Fibroblast of lung (primary cell): Measurements from ENCODE around the gene TAAR9. TPM values are rescaled to one million over a fixed set of nuclear protein-coding genes. Genes with fewer than 3 reads are reported as not detected.

ENCODE experiments used
- DNase-seq, 2 donors: peaks; one replicate each; pipeline versions ENCODE4 v3.0.0 to v3.0.0-alpha.2; 2010; ENCODE audit warnings: low read depth in 2 of 2
- H2AFZ ChIP-seq: 2 replicates; pipeline ENCODE4 v1.5.1; 2012; ENCODE audit warnings: low read length, control low read depth, inconsistent platforms
- H3K27ac ChIP-seq: 2 replicates; pipeline ENCODE4 v1.5.1; 2011; ENCODE audit warnings: low read length, control low read depth; ENCODE audit not compliant: insufficient read depth
- H3K27me3 ChIP-seq: 2 replicates; pipeline ENCODE4 v1.5.1; 2011; ENCODE audit warnings: mild to moderate bottlenecking, low read length; ENCODE audit not compliant: control insufficient read depth, insufficient read depth
- H3K36me3 ChIP-seq: 2 replicates; pipeline ENCODE4 v1.5.1; 2011; ENCODE audit warnings: low read length; ENCODE audit not compliant: control insufficient read depth, insufficient read depth
- H3K4me1 ChIP-seq: 2 replicates; pipeline ENCODE4 v1.5.1; 2011; ENCODE audit warnings: low read length; ENCODE audit not compliant: control insufficient read depth, insufficient read depth; ENCODE audit errors: extremely low read depth
- H3K4me2 ChIP-seq: 2 replicates; pipeline ENCODE4 v1.5.1; 2011; ENCODE audit warnings: low read length, control low read depth; ENCODE audit not compliant: insufficient read depth; ENCODE audit errors: extremely low read depth
- H3K4me3 ChIP-seq, 4 experiments: fragments of 200-600 bp in 1 of 4; sonication (generic) in 1 of 4; replicated peaks in 1 of 4; 2 replicates each; pipeline ENCODE4 v1.5.1; 2011 to 2016; ENCODE audit warnings: low read length in 4 of 4, low read depth in 3 of 4, mild to moderate bottlenecking in 3 of 4, control low read depth in 2 of 4, inconsistent platforms in 1 of 4, mixed read lengths in 1 of 4; ENCODE audit not compliant: insufficient read depth in 1 of 4; ENCODE audit errors: control extremely low read depth in 1 of 4
- H3K79me2 ChIP-seq: 2 replicates; pipeline ENCODE4 v1.5.1; 2012; ENCODE audit warnings: mild to moderate bottlenecking, low read length, inconsistent platforms; ENCODE audit not compliant: control insufficient read depth, insufficient read depth
- H3K9ac ChIP-seq: 2 replicates; pipeline ENCODE4 v1.5.1; 2011; ENCODE audit warnings: mild to moderate bottlenecking, low read length, control low read depth; ENCODE audit not compliant: insufficient read depth
- H3K9me3 ChIP-seq: 2 replicates; pipeline ENCODE4 v1.5.1; 2012; ENCODE audit warnings: low read depth, low read length; ENCODE audit not compliant: control insufficient read depth, insufficient read depth
- H4K20me1 ChIP-seq: 2 replicates; pipeline ENCODE4 v1.5.1; 2011; ENCODE audit warnings: low read length; ENCODE audit not compliant: control insufficient read depth, insufficient read depth; ENCODE audit errors: extremely low read depth
- EZH2 ChIP-seq: IDR thresholded peaks from 2 replicates; pipeline ENCODE4 v1.5.1; 2012; ENCODE audit warnings: low read length, control low read depth, mild to moderate bottlenecking; ENCODE audit errors: missing control alignments
- polyA plus RNA-seq, 2 donors: library from polyadenylated mRNA; depleted of rRNA in 1 of 2; stranded (reverse) in 1 of 2; unstranded in 1 of 2; fragments of >200 nt; gene quantifications; 2 replicates each; pipeline ENCODE4 v1.2.1, GENCODE V29; 2011 to 2012; ENCODE audit warnings: missing spikeins in 1 of 2
- total RNA-seq: library from RNA; depleted of rRNA; stranded (reverse); fragments of >200 nt; gene quantifications from 2 replicates; pipeline ENCODE4 v1.2.1, GENCODE V29; 2014
- TF ChIP-seq, protein P1 (sequence below), 2 donors: IDR thresholded peaks in 1 of 2; conservative IDR thresholded peaks in 1 of 2; 1 replicate in 1 of 2; 2 replicates in 1 of 2; pipeline ENCODE4 v1.5.1; 2011 to 2012; ENCODE audit warnings: low read length in 2 of 2, control low read depth in 1 of 2, inconsistent platforms in 1 of 2, low read depth in 1 of 2, mild to moderate bottlenecking in 1 of 2

TAAR9 gene
- total and polyA plus RNA-seq, 2 donors (not counting 1 experiment from before 2014, with no cell fraction given): not detected

GRCh38 chr6:132498638-132499037 is 39.4 kb upstream of the TAAR9 start:
- Histone ChIP-seq H3K9me3 (no peaks in the 10 kb centered on the region), H3K4me2 (no peak overlapping the region), H3K27ac (no peak overlapping the region), H3K79me2 (peaks cover 9% of the 10 kb centered on the region), H2AFZ (no peak overlapping the region), H3K4me3 (no peak overlapping the region), H3K4me1 (no peaks in the 10 kb centered on the region), H4K20me1 (no peaks in the 10 kb centered on the region), H3K36me3 (peaks cover 3% of the 10 kb centered on the region), H3K9ac (no peak overlapping the region), H3K27me3 (no peaks in the 10 kb centered on the region)
- no peak for DNase-seq
- TF ChIP-seq EZH2: no peak
- TF ChIP-seq, protein P1, sequence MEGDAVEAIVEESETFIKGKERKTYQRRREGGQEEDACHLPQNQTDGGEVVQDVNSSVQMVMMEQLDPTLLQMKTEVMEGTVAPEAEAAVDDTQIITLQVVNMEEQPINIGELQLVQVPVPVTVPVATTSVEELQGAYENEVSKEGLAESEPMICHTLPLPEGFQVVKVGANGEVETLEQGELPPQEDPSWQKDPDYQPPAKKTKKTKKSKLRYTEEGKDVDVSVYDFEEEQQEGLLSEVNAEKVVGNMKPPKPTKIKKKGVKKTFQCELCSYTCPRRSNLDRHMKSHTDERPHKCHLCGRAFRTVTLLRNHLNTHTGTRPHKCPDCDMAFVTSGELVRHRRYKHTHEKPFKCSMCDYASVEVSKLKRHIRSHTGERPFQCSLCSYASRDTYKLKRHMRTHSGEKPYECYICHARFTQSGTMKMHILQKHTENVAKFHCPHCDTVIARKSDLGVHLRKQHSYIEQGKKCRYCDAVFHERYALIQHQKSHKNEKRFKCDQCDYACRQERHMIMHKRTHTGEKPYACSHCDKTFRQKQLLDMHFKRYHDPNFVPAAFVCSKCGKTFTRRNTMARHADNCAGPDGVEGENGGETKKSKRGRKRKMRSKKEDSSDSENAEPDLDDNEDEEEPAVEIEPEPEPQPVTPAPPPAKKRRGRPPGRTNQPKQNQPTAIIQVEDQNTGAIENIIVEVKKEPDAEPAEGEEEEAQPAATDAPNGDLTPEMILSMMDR (conservative IDR thresholded peaks at IDR 0.05 in 1 of 2, IDR thresholded peaks at IDR 0.05 in 1 of 2; ENCODE audit: low read depth in 1 of 2, low read length in 2 of 2): no peak

DNA sequence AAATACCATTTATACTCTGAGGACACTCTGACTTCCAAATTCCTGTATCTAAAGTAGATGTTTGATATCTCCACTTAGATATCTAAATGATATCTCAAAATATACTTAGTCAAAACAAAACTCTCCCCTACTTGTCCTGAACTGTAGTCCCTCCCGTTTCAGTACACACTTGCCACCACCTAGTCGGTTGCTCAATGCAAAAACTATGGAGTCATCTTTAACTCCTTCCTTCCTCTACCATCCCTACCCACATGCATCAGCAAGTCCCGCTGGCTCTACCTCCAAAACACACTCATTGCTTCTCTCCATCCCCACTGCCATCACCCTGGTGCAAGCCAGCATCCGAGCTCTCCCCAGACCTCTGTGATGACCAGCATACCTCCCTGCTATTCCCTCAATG is 38.3 kb upstream of the TAAR9 start:
- Histone ChIP-seq H2AFZ (no peak overlapping the region), H3K9me3 (no peaks in the 10 kb centered on the region), H3K79me2 (peaks cover 10% of the 10 kb centered on the region), H3K36me3 (peaks cover 3% of the 10 kb centered on the region), H3K27me3 (no peaks in the 10 kb centered on the region), H3K27ac (no peak overlapping the region), H3K4me1 (no peaks in the 10 kb centered on the region), H3K4me2 (no peak overlapping the region), H4K20me1 (no peaks in the 10 kb centered on the region), H3K9ac (no peak overlapping the region), H3K4me3 (no peak overlapping the region)
- no peak for DNase-seq
- TF ChIP-seq EZH2: no peak
- TF ChIP-seq, protein P1 (conservative IDR thresholded peaks at IDR 0.05 in 1 of 2, IDR thresholded peaks at IDR 0.05 in 1 of 2; ENCODE audit: low read depth in 1 of 2, low read length in 2 of 2): no peak

DNA sequence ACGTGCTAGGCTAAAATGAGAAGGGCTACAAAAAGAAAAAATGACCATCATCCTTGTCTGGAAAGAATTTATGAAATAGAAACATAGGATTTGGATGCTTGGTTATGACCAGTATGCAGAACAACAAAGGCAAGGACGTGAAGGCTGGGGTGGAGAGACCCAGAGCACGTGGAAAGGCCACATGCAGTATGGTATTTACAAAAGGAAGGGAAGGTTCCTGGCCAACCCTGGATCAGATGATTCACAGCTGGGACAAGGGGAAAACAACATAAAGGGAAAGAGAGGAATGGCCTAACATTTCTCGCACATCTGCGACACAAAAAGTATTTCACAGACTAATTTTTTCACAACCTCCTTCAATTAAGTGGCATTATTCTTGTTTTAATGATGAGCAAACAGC is 33.3 kb upstream of the TAAR9 start:
- H3K27me3 ChIP-seq: no peaks in the 10 kb centered on the region
- no peak overlapping the region for H3K27ac ChIP-seq
- H3K9ac ChIP-seq: no peak overlapping the region
- no peak for TF ChIP-seq EZH2
- TF ChIP-seq, protein P1 (conservative IDR thresholded peaks at IDR 0.05 in 1 of 2, IDR thresholded peaks at IDR 0.05 in 1 of 2; ENCODE audit: low read depth in 1 of 2, low read length in 2 of 2): no peak
- no peak overlapping the region for H2AFZ ChIP-seq
- H3K4me3 ChIP-seq: no peak overlapping the region
- H3K4me1 ChIP-seq: no peaks in the 10 kb centered on the region
- no peak overlapping the region for H3K4me2 ChIP-seq
- no peak for DNase-seq
- H3K9me3 ChIP-seq: no peaks in the 10 kb centered on the region
- H3K79me2 ChIP-seq: peaks cover 49% of the 10 kb centered on the region
- H4K20me1 ChIP-seq: peaks cover 4% of the 10 kb centered on the region
- H3K36me3 ChIP-seq: peaks cover 2% of the 10 kb centered on the region
